ENCODE measurements around the gene LYPD5.
"Not testable (repeated sequence)": the region's sequence is repeated elsewhere in the genome, so short reads cannot be mapped to it uniquely, and the experiment has no call there.

LYPD5 gene

DNA sequence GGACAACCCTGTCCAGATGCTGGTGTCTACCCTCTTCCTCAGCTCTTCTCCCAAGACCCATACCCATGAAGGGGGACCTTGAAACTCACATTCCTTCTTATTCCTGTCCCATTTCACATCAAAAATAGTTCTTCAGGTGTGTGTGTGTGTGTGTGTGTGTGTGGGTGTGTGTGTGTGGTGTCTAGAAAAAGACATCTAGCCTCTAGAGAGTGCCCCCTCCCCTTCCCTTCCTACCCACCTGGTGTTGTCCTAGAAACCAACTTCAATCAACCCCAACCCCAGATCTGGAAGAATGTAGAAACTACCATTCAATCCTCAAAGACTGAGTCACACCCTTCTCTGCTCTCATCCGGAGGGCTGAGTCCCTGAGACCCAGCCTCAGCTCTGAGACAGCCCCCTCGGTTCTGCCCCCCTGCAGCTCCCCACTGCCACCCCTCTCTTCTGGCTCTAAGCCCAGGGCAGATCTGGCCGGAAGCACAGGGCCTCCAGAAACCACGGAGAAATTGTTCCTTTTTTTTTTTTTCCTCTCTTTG is 25.0 kb downstream of the LYPD5 start:
- DNase-seq (ENCODE audit: low spot score): no peak

- no peak for DNase-seq (ENCODE audit: low spot score)
Measured at GRCh38 chr19:43776286-43776685, 26.0 kb downstream of the LYPD5 start.

DNA sequence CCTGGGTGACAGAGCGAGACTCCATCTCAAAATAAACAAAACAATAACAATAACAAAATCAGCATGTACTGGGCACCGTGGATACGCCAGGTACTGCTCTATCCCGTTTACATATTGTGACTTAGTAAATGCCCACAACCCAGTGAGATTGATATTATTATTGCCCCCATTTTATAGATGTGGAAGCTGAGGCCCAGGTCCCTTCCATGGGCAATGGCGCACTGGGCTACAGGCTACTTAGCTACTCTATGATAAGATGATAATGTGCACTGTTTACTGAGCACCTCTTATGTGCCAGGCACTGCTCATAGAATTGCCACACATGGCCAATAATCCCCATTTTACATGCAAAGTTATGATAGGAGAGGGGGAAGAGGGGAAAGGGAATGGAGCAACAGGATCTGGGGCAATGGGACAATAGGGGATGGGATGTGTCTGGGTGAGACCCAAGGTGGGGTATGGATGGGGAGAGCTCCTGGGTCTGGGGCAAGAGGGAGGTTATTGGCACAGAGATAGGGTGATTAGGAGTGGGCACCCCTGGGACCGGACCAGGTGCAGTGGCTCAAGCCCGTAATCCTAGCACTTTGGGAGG is 26.9 kb downstream of the LYPD5 start:
- no peak for DNase-seq (ENCODE audit: low spot score)

DNA sequence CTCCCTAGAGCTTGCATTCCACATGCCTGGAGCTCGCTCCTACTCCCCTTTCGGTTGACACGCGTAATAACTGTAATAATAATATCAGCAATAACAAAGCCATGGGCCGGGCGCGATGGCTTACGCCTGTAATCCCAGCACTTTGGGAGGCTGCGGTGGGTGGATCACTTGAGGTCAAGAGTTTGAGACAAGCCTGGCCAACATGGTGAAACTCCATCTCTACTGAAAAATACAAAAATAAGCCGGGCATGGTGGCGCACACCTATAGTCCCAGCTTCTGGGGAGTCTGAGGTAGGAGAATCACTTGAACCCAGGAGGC is 27.3 kb downstream of the LYPD5 start:
- DNase-seq (ENCODE audit: low spot score): not testable (repeated sequence)

- no peak for DNase-seq (ENCODE audit: low spot score)
Measured at GRCh38 chr19:43774103-43774939, 27.9 kb downstream of the LYPD5 start.

GRCh38 chr19:43773725-43774102 is 28.5 kb downstream of the LYPD5 start:
- DNase-seq (ENCODE audit: low spot score): no peak

DNA sequence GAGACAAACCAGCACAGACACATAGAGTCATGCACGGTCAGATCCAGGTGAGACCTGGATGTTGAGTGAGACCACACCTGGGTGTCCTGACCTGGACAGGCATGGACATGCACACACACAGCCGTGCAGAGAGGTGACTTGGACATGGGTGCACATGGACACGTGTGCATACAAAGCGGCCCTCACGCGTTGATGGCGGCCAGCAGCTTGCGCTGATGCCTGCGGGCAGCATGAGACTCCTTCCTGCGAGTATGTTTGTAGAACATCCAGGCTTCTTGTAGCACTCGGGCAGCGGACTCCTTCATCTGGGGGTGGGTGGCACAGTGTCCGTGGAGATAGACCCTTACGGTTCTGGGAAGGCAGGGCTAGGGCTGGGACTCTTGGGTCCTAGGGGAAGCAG is 33.0 kb downstream of the LYPD5 start:
- no peak for DNase-seq (ENCODE audit: low spot score)

- no peak for DNase-seq (ENCODE audit: low spot score)
Measured at GRCh38 chr19:43768273-43769050, 33.8 kb downstream of the LYPD5 start.

GRCh38 chr19:43767818-43768217 is 34.4 kb downstream of the LYPD5 start:
- DNase-seq (ENCODE audit: low spot score): no peak

GRCh38 chr19:43767316-43767715 is 34.9 kb downstream of the LYPD5 start:
- DNase-seq (ENCODE audit: low spot score): no peak

DNA sequence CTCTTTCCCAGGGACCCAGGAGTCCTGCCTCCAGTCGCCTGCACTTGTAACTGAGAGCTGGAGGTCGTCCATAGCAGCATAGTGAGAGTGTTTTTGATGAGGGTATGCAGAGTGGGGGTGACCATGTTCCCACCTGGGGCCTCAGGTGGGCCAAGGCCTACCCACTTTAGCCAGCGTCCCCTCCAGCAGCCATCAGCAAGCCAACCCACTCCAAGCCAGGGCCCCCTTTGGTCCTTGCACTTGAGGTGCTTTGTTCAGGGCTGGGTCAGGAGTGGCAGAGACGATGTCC is 35.5 kb downstream of the LYPD5 start:
- DNase-seq (ENCODE audit: low spot score): no peak

DNA sequence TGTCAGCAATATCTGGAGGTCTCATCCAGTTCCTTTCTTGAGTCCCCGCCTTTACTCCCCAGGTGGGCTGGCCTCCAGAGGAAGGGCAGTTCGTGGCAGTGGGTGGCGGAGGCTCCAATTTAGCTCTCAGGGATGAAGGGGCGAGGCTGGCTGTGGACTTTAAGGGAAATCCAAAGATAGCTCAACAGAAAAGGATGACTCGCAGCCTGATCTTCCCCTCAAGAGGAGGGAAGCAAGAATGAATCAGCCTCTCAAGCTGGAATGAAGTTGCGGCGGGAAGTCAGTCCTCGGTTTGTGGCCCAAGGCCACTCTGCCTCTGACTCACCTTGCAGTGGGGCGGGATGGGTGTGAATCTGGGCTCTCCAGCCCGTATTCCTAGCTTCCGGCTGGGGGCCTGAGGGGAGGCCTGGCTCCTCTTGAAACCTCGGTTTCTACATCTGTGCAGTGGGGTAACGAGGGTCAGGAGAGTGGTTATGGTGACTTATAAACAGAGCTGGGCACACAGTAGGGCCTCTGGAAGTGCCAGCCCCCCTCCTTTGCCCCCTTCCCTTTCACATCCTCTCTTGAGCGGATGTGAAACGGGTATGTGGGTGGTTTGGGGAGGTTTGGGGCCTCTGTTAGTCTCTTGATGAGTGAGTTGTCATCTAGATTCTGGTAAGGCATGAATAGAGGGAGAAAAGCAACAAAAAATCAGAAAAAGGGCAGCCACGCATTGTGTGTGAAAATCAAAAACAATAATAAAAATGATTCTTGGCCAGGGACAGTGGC is 37.0 kb downstream of the LYPD5 start:
- no peak for DNase-seq (ENCODE audit: low spot score)

DNA sequence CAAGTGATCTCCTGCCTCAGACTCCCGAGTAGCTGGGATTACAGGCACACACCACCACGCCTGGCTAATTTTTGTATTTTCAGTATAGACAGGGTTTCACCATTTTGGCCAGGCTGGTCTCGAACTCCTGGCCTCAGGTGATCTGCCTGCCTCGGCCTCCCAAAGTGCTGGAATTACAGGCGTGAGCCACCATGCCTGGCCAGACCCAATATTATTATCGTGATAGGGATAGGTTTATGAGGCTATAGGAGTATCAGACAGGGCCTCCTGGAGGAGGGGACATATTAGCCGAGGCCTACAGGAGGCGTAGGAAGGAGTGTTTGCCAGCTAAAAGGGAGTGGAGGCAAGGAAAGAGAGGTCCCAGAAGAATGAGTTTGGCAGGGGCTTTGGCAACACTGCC is 37.6 kb downstream of the LYPD5 start:
- DNase-seq (ENCODE audit: low spot score): not testable (repeated sequence)

DNA sequence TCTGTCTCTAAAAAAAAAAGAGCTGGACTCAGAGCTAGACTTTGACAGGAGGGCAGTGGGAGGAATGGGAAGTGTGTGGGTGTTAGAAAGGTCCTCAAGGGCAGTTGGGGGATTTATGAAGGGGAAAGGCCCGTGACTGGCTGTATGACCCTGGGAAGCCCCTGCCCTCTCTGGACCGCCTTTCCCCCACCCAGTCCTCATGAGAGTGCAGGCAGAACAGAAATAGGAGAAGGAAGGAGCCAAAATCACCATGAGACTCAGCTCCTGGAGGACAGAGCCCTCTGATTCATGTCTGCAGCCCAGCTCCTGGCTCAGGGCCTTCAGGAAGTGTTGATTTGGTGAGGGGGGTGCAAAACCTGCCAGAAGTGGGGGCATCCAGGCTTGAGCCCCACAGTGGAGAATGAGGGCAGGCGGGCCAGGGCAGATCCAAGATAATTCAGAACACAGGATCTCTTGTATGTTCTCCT is 38.7 kb downstream of the LYPD5 start:
- no peak for DNase-seq (ENCODE audit: low spot score)

DNA sequence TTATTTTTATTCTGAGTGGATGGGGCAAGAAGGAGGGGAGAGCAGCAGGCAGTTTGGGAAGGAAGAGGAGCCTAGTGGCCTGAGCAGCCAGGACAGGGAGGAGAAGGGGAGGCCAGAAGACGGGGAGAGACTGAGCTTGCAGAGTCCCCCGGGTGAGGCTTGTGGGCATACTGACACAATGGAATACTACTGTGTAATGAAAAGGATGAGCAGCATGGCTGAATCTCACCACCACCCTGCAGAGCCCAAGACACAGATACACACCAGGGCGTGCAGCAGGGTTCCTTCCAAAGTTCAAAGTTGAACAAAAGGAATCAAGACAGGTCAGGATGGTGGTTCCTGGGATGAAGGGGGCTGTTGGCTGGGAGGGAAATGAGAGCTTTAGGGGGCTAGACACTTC is 39.4 kb downstream of the LYPD5 start:
- no peak for DNase-seq (ENCODE audit: low spot score)

DNA sequence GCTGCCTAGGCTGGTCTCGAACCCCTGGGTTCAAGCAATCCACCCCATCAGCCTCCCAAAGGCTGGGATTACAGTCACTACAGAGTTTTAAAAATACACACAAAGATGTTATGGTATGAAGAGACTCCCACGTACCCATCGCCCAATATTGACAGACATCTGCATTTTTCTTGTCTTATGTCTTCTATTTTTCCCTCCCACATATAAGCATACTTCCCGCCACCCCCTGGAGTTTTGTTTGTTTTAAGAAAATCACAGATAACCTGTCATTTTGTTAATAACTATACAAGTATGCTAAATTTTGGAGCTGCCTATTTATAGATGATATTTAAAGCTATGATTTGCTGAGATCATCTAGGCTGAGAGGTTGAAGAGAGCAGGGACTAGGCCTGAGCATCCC is 41.3 kb downstream of the LYPD5 start:
- no peak for DNase-seq (ENCODE audit: low spot score)

- no peak for DNase-seq (ENCODE audit: low spot score)
Measured at GRCh38 chr19:43759515-43759914, 42.7 kb downstream of the LYPD5 start.

GRCh38 chr19:43755256-43755801 is 46.9 kb downstream of the LYPD5 start:
- peak; percentile 79 for DNase-seq (ENCODE audit: low spot score)

DNA sequence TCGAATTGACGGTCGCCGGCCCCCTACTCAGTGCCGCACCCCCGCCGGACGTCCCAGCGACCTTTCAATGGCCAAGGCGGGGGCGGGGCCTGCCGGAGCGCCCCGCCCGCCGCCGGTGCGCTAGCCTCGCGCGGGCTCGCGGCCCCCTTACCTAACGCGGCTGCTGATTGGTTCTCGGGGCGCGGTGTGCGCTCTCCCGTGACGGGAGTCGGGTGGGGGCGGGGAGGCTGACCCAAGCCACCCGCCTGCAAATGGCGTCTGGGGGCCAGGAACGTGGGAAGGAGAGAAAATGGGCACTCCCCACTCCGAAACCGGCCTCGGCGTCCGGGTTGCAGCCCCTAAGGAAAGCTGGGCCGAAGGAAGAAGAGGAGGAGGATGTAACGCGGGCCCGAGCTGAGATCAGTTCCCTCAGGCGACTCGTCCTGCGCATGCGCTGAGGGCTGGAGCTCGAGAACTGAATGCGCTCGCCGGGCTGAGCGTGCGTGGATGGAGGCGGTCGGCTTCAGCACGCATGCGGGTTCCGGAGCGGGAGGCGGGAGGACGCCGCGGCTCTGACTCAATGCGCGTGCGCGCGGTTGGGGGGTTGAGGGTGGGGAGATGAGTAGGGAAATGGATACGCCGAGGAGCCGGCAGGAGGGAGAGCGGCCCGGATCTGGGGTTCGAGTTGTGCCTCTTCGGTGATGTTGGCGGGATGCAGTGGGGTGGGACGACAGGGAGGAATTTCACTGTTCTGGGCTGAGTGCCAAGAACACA is 47.6 kb downstream of the LYPD5 start, which contains the start of gene SMG9:
TSS of gene SMG9 (minus strand) at position 460 of the 753 bp plus-strand sequence. CDS start 4,221 bp downstream, outside the sequence.
- peak; percentile 98 for DNase-seq (ENCODE audit: low spot score)

- no peak for DNase-seq (ENCODE audit: low spot score)
Measured at GRCh38 chr19:43754253-43754502, 48.1 kb downstream of the LYPD5 start.

DNA sequence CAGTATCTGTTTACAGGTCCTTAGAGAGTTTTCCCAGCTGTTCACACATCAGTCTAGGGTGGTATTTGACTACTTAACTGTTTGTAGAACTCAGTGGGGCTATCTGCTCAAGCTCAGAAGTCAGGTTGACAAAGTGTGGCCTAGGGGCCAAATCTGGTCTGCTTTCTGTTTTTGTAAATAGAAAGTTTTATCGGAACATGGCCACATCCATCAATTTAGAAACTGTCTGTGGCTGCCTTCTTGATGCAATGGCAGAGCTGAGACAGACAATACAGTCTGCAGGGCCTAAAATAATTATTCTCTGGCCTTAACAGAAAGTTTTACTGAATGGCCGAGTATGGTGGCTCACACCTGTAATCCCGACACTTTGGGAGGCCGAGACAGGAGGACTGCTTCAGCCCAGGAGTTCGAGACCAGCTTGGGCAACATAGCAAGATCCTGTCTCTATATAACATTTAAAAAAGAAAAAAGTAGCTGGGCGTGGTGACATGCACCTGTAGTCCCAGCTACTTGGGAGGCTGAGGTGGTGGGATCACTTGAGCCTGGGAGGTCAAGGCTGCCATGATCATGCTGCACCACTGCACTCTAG is 49.9 kb downstream of the LYPD5 start:
- DNase-seq (ENCODE audit: low spot score): no peak
